GM12892 (cell line): ENCODE measurements around the gene WFDC5.

ENCODE experiments used
- POLR2A ChIP-seq: IDR thresholded peaks from 2 replicates; pipeline ENCODE4 v1.6.1; 2011; ENCODE audit warnings: low read depth, low read length, control low read depth
- TAF1 ChIP-seq: IDR thresholded peaks from 2 replicates; pipeline ENCODE4 v1.6.1; 2011; ENCODE audit warnings: low read depth, mild to moderate bottlenecking, control low read depth, low read length, borderline replicate concordance

DNA sequence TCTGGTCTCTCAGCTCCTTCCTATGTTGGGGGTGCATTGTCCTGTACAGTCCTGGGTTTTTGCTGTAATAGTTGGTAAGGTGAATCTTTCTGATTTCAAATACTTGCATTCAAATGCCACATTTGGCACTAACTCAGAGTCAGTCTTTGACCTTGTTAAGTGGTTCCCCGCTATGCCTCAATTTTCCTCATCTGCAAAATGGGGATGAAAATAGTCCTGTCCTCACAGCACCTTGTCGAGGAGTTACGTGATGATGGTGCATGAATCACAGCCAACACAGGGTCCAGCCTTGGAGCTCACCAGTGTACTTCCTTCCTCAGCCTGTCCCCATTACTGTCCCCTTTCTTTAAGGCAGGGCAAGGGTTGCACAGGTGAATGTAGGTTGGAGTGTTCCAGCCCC lies 1.1 kb downstream of the WFDC5 start:
- TF ChIP-seq POLR2A (no peak), TAF1 (no peak)
